ENCODE measurements around the gene TRH.
"Not testable (repeated sequence)": the region's sequence is repeated elsewhere in the genome, so short reads cannot be mapped to it uniquely, and the experiment has no call there.

Gene TRH

DNA sequence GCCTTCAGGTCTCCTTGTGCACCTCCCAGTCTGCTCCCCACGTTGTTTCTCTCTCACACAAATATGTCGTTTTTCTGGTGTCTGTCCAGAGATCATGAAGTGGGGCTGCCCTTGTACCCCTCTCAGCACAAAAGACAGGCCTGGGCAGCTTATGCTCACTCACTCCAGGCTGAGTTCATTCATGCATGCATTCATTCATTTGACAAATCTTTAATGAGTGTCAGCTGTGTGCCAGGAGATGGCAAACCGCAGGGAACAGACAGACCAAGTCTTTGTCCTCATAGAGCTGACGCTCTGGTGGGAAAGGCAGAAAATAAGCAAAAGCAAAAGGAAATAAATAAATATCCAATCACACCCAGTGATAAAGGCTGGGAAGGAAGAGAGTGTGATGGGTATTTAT lies 7.6 kb upstream of the TRH start:
- DNase-seq, result no peak

DNA sequence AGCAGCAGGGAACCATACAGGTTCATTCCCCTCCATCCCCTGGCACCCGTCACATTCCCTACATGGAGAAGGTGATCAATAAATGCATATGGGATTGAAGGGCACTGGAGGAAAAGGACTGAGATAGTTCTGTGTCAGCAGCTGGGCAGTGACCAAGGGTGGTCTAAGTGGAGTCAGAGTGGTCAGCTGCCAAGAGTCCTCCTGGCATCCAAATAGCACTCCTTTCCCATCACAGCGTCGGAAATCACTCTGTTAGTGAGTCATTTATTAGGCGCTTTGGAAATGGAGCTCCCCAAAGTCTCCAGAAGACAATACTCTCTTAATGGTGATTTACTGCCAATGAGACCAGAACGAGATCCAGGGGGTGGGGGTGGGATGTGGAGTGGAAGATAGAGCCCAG lies 6.8 kb upstream of the TRH start:
- no peak for DNase-seq

DNA sequence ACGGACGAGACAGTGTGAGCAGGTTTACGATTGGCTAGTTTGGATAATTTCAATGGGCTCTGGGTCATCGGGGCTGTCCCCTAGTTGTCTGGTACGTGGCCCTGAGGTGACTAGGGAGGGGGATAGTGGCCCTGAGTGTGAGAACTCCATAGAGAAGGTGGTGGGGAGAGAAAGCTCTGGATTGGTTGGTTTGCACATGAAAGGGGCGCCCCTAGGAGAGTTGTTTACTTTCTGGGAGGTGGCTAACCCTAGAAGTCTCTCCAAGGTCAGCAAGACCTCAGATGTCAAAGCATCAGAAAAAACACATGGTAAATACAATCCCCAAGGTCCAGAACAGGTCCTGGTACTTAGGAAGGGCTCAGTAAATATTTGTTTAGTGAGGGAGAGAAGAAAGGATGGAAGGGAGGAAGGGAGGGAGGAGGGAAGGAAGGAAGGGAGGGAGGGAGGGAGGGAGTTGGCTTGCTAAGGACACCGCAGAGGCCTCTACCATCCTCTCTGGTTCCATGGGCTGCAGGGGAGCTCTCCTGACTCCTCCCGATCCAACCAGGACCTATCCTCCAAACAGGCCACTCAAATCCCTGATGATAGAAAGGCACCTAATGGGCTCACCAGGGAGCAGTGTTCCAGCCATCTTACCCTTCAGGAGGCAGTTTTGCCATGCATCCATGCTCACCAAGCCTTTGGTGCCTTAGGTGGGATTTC lies 3.0 kb upstream of the TRH start:
- no peak for DNase-seq

DNA sequence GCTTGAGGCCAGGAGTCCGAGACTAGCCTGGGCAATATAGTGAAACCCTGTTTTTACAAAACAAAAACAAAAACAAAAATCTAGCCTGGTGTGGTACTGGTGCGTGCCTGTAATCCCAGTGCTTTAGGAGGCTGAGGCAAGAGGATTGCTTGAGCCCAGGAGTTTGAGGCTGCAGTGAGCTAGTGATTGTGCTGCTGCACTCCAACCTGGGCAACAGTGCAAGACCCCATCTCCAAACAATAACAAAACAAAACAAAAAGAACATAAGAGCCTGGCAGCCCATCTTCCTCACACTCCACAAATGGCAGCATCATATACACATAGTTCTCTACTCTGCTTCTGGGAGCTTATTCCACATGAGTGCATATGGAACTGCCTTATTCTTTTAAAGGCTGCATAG lies 2.2 kb upstream of the TRH start:
- no peak for DNase-seq

DNA sequence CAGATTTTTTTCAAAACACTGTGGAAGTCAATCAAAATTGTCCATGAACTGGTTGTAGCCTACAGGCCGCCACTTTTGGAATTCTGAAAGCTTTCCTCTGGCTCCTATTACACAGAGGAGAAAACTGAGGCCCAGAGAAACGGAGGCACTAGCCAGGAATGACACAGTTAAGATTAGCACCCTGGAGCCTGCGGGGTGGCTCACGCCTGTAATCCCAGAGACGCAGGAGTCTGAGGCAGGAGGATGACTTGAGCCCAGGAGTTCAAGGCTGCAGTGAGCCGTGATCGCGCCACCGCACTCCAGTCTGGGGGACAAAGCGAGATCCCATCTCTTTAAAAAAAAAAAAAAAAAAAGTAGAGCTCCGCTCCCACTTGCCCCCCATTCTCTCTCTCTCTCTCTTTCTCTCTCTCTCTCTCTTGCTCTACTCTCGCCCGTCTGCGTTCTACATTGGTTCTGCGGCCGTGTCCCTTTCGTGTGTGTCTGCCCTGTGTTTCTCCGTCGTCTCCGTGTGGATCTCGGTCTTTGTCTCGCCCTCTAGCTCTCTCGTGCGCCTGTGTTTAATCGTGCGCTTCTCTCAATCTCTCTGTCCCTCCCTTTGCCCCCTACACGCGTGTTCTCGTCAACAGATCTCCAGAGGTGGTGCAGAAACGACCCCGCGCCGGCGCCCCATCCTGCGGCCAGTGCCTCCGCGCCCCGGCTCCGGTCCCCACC lies 512 bp upstream of the TRH start:
- no peak for DNase-seq

DNA sequence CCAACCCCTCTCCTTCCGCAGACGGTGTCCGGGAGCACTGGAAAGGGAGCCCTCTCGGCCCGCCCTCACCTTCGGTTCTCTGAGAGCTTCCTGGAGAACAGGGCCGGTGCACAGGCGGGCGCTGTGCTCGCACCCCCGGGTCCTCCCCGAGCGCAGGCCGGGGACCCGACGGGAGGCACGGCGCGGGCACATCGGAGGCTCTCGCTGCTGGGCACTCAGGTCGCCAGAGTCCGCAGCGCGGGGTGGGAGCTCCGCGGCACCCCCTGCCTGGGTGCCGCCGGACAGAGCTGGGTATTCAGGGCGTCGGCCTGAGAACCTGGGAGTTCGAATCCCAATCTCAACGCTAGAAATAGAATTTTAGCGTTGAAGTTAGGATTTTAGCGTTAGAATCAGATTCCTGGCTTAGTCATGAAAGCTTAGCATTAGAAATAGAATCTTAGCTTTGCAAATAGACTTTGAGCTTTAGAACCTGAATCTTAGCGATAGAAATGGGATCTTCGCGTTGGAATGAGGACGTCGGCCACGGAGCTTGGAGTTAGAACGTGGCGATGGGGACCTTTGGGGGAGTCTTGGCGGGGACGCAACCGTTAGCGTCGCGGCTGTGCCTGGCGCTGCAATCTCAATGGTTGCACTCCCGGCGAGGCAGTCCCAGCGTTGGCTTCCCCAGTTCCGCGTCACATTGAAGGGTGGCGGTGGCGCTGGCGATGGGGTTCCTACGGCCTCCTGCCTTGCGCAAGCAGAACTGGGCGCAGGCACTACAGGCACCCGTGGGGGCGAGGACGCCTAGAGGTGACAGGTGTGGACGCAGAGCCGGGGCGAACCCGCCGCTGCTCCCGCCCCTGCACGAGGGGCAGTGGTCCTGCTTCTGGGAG lies 549 bp downstream of the TRH start:
- peak; percentile 62 for DNase-seq

DNA sequence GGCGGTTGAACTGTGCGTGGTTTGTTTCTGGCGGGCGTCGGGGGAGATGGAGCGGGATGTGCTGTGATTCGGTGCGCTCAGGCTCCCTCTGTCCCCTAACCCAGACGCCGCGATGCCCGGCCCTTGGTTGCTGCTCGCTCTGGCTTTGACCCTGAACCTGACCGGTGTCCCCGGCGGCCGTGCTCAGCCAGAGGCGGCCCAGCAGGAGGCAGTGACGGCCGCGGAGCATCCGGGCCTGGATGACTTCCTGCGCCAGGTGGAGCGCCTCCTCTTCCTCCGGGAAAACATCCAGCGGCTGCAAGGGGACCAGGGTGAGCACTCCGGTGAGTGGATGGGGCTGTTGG lies 1.2 kb downstream of the TRH start:
- no peak for DNase-seq

DNA sequence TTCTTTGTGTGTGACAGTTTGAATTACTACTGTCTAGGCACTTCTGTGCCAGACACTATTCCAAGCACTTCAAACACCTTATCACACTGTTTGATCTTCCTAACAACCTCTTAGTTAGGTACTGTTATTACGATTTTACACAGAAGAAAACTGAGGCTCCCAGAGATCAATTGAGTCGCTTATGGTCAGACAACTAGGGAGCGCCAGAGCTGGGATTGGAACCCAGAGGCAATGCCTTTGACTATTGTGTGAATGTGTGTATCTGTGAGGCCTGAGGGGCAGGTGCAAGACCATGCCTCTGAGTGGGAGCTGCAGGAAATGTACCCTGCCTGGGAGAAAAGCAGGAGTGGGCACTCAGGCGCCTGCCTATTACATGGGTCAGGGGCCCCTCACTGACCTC lies 1.8 kb downstream of the TRH start:
- DNase-seq, result no peak

DNA sequence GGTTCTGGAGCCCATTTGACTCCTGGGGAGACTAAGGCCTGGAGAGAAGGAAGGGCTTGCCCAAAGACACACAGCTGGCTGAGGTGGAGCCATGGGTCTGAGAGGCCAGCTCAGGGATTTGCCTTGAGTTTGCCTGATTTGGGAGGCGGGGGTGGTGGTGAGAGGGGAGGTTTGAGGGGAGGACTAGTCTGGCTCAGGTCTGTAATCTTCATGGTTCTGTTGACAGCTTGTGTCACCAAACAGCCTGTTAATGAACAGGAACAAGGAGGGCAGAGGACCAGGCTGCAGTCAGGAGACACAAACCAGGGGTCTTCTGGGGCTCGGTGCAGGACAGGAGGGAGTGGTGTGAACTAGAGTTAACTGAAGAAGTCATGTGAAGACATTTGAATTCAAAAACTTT lies 3.6 kb downstream of the TRH start:
- DNase-seq, result no peak

DNA sequence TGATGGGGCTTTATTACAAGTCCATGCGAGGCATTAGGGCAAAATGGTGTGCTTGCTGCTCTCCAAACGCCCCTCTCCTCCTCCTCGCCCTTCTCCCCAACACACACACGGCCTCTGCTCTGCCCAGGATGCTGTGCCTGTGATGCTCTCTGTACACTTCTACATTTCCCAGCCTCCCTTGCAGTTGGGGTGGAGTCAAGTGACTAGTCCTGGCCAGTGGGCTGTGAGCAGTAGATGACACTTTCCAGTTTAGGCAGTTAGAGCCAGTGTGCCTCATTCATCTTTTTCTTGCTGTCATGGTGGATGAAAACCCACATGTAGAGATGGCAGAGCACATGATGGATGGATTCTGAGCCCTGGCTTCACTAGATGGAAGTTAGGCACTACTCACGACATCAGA lies 5.4 kb downstream of the TRH start:
- DNase-seq, result no peak

DNA sequence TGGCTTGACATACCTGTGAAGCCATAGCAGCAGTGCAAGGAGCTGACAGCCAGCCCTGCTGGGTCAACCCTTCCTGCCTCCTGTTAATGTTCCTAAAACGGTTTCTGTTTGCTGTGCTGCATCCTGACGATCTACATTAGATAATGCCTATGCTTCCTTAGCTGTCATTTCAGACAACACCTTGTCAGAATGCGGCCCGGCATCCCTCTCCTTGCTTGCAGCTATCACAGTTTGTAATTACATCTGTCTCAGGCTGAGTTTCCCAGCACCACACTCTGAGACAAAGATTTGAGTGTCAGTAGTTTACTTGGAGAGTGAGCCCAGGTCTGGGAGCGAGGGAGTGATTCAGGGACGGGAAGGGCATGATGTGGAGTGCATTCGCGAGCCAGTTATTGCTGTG lies 9.0 kb downstream of the TRH start:
- no peak for DNase-seq

DNA sequence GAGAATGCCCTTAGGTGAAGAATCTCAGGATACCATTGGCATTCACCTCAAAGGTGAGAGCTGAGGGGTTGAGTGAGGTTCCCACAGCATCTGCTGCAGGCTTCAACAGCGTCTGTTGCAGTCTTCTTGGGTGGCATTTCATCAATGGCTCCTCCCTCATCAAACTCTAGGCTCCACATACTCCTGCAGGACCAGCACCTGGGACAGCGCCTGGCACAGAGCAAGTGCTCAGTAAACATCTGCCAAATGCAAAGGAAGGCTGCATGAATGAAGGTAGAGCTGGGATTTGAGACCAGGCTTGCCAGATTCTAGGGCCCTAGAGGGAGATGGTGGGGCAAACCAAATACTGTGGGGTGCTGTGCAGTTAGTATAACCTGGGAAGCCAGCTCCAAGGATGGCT lies 9.6 kb downstream of the TRH start:
- DNase-seq, result no peak

DNA sequence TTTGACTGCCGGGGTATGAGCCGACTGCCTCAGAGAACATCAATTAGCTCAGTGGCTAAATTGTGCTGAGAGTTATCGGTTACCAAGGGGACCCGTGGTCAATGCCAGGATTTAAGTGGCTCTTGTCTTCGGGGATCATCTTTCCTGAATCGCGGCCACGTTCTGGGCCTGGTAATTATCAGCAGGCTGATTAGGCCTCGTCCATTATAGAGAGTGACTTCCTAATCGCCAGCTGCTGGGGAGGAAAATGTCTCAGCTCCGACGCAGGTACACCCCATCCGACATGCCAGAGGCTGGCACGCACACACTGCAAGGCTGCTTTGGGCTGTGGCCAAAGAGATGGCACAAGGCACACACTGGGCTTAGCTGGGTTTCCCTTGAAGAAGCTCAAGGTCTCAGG lies 10.6 kb downstream of the TRH start:
- DNase-seq, result no peak

DNA sequence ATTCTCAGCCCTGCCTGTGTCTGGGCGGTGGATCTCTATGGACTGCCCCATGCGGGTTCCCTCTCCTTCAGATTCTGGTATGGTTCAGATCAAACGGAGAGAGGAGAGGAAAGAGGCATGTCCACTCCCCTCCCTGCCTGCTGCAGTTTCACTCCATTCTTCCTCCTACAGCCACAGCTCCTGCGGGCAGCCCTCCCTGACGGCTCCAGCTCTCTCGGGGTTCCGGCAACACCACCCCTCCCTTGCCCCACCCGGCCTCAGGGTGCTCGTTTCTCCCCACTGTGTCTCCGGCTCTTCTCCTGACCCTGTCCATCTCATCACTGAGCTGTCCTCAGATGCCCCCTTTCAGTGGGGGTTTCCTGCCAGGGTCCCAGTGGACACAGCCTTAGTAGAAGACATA lies 13.9 kb downstream of the TRH start:
- DNase-seq, result no peak

DNA sequence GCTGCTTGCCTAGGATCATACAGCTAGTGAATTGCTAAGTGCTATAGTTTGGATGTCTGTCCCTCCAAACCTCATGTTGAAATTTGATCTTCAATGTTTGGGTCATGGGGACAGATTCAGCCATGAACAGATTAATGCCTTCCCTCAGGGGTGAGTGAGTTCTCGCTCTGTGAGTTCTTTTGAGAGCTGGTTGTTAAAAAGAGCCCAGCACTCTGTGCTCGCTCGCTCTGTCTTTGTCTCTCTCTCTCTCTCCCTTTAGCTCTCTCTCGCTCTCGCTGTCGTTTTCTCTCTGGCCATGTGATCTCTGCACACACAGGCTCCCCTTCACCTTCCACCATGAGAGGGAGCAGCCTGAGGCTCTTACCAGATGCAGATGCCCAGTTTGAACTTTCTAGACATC lies 14.9 kb downstream of the TRH start:
- no peak for DNase-seq

DNA sequence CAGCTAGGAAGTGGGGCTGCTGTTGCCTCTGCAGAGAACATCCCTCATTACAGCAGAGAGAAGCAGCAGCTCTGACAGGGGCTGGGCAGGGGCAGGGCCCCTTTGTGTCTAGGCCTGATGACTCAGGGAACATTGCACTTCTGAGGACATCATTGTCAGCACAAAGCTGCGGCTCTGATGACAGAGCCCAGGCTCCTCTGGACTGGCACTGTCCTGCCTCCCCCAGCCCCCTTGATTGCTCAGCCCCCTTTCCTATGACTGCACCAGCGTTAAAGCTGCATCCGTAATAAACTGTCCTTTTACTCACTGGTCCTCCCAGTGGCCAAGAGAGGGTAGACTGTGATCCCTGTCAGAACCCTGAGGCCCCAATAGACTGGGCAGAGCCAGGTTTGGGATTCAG lies 18.3 kb downstream of the TRH start:
- DNase-seq, result no peak

DNA sequence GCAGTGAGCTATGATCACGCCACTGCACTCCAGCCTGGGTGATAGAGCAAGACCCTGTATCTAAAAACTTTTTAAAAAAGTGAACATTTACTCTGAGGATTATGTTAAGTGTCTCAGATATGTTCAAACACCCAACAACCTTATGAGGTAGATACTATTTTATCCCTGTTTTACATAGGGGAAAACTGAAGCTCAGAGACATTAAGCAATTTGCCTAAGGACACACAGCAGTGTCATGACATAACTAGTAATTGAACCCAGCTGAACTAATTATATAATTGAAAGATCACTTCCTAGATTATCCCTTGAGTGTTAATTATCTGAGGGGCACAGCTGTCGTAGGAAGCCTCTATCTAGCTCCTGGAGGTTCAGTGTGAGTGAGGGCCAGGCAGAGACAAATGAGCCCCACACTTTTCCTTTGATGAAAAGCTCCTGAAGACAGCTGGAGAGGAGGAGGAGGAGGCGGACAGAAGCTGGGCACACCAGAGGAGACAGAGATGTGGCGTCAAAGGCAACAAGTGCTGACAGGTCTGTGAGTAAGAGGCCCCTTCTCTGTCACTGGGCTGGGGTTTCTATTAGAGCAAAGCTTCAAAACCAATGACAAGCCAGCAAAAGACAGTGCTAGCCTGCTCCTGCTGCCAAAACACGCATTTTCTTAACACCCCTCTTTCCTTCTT lies 20.5 kb downstream of the TRH start:
- DNase-seq, result no peak

DNA sequence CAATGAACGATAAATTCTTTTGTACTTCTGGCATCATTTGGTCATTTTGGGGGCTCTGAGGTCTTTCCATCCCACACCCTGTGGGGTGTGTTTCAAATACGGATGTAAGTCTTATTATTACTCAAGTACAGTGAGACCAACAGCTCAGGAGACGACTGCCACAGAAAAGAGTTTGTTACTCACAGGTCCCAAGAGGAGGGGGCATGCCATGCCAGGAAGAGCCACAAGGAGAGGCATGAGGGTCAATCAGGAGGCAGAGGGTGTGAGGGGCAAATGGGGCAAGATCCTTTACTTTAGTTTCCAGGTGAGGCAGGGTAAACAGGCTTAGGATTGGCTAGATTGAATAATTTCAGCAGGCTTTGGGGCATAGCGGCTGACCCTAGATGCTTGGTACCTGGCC lies 21.6 kb downstream of the TRH start:
- no peak for DNase-seq

DNA sequence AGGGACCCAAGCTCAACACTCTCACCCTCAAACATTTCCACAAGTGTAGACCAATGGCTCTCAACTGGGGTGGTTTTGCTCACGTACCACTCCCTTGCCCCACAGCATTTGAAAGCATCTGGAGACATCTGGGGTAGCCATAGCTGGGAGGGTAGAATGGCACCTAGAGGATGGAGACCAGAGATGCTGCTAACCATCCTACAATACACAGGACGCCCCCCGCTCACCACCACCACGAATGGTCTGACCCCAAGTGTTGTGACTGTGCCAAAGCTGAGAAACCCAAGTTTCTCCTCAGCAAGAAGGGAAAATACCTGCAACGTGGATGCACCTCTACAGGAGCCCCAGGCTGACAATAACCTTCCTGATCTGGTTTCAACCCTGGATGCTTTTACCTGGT lies 24.7 kb downstream of the TRH start:
- not testable (repeated sequence) for DNase-seq

DNA sequence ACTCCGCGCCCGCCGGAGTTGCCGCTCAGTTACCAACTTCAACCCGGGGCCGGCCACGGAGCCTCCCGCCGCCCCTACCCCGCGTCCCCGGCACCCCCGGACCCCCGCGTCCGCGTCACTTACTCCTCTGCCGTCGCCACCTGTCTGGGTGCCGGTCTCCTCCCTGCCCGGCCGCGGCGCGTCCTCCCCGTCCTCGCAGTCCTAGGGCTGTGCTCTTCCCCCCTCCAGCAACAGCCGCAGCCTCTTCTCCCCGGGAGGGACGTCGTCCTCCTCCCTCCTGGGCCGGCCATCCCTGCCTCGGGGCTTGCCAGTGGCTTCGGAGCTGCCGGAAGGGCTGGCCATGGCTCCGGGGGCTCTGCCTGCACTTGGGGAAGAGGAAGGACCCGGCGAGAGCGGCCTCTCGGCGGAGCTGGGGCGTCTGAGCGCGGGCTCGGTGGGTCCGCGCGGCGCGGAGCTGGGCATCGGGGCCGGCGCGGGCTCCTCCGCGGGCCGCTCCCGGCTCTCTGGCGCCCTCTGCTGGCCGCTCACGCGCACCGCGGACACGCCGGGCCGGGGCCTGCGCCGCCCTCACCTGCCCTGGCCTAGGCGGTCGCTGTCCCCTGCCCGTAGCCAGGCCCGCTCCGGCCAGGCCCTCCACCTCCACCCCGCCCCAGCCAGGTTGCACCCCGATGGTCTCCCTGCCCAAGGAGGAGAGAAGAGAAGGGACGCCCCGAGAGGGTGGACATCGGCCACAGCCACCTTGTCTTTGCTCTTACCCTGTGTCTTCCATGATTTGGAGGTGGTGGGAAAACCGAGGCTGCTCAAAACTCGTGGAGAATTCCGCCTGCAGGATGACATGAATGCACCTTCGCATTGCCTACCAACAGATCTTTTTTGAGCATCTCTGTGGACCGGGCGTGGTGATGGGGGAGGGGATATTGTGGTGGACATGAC lies 28.4 kb downstream of the TRH start:
- DNase-seq, result peak; percentile 91

DNA sequence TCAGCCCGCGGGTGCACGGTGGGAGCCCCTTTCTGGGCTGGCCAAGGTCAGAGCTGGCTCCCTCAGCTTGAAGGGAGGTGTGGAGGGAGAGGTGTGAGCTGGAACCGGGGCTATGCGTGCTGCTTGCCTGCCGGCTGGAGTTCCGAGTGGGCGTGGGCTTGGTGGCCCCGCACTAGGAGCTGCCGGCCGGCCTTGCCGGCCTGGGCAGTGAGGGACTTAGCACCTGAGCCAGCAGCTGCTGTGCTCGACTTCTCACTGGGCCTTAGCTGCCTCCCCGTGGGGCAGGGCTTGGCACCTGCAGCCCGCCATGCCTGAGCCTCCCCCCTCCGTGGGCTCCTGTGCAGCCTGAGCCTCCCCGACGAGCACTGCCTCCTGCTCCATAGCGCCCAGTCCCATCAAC lies 36.0 kb downstream of the TRH start:
- DNase-seq, result no peak

DNA sequence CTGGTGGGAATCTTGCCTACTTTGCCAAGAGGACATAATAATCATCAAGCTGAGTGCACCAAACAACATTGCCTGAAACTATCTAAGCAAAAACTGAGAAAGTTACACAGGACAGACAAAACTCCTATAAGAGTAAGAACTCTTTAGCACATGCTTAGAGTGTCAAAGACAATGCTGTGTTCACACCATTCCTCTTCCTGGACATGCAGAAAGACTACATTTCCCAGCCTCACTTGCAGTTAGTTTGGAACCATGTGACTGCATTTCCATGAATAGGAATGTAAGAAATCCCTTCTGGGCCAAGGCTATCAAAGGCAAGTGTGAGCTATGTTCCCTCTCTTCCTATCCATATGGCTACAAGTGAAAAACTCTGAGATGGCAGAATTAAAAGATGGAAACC lies 37.6 kb downstream of the TRH start:
- DNase-seq, result not testable (repeated sequence)
